ENCODE results near the gene FIBCD1. TPM values are rescaled to one million over a fixed set of nuclear protein-coding genes. Genes with fewer than 3 reads are reported as not detected.

Gene FIBCD1
- total RNA-seq, 1 experiment from 2014 or later, result 7.1 TPM

DNA sequence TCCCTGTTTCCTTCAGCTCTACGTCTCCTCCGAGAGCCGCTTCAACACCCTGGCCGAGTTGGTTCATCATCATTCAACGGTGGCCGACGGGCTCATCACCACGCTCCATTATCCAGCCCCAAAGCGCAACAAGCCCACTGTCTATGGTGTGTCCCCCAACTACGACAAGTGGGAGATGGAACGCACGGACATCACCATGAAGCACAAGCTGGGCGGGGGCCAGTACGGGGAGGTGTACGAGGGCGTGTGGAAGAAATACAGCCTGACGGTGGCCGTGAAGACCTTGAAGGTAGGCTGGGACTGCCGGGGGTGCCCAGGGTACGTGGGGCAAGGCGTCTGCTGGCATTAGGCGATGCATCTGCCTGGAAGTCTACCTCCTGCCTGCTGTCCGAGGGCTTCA, 76.3 kb downstream of the FIBCD1 start:
- Histone ChIP-seq H2BK12ac (ENCODE audit: insufficient read length, low read depth, low read length) (no peak overlapping the region), H2AFZ (ENCODE audit: low read length) (no peak overlapping the region), H2AK5ac (ENCODE audit: insufficient read length, low read length) (no peak overlapping the region), H4K91ac (ENCODE audit: insufficient read length, low read depth, low read length) (no peak overlapping the region), H3K4ac (ENCODE audit: low read depth, low read length) (no peak overlapping the region), H3K79me1 (ENCODE audit: insufficient read depth, low read depth, low read length, poor library complexity, severe bottlenecking) (no peaks in the 10 kb centered on the region), H3K23ac (ENCODE audit: insufficient read length, low read depth, low read length) (no peak overlapping the region), H3K18ac (ENCODE audit: insufficient read length, low read depth, low read length) (no peak overlapping the region), H3K4me1 (ENCODE audit: insufficient read depth, low read length) (0 out of 2 replicates have a peak, but pooled peaks cover 2% of the 10 kb centered on the region), H3K27me3 (ENCODE audit: insufficient read depth, low read length) (no peaks in the 10 kb centered on the region), H4K5ac (ENCODE audit: insufficient read length, low read depth, low read length) (no peak overlapping the region), H4K20me1 (ENCODE audit: control insufficient read depth, insufficient read depth, insufficient read length) (no peaks in the 10 kb centered on the region), H2BK15ac (ENCODE audit: low read depth, low read length) (no peak overlapping the region), H3K4me2 (ENCODE audit: insufficient read depth, insufficient read length, low read length) (no peak overlapping the region), H3K56ac (ENCODE audit: insufficient read length, low read depth, low read length) (no peak overlapping the region), H2BK5ac (ENCODE audit: insufficient read length, low read length) (no peak overlapping the region), H3K9me3 (ENCODE audit: control insufficient read depth, low read depth, low read length) (no peaks in the 10 kb centered on the region), H2BK20ac (ENCODE audit: low read depth, low read length, poor library complexity, severe bottlenecking) (no peak overlapping the region), H3K27ac (ENCODE audit: insufficient read length, low read depth, low read length) (no peak overlapping the region), H3K23me2 (ENCODE audit: insufficient read length, low read depth, low read length, poor library complexity, severe bottlenecking) (no peaks in the 10 kb centered on the region), H3K14ac (ENCODE audit: insufficient read depth, low read length) (no peak overlapping the region), H3K9ac (ENCODE audit: extremely low read depth, insufficient read length, low read length) (no peak overlapping the region), H2BK120ac (ENCODE audit: low read depth, low read length, poor library complexity, severe bottlenecking) (no peak overlapping the region), H3K79me2 (ENCODE audit: insufficient read depth, low read length) (peaks cover 2% of the 10 kb centered on the region), H4K8ac (replicated peaks; ENCODE audit: insufficient read length, low read depth, low read length) (no peak overlapping the region), H3T11ph (ENCODE audit: low read length) (no peak overlapping the region)
- H3K36me3 Mint-ChIP-seq (ENCODE audit: insufficient read depth in 1 of 3, low read depth in 3 of 3), result peaks cover 11 to 38% (median 32%) of the 10 kb centered on the region in 3 experiments; a peak in 6 of 7 replicates
- no peaks in the 10 kb centered on the region for H3K27me3 Mint-ChIP-seq (ENCODE audit: low read depth)
- H3K27ac Mint-ChIP-seq, result peak overlapping the region in 2 of 3 experiments; percentile 66 to 88; a peak in 4 of 7 replicates
- H3K4me1 Mint-ChIP-seq, result peaks cover 10 to 20% of the 10 kb centered on the region in 2 experiments; a peak in 3 of 4 replicates
- no CpG with 5 or more reads among the region's 23 CpGs for WGBS (ENCODE audit: extremely low coverage, insufficient read length, low lambda C conversion rate)
- H3K9me3 Mint-ChIP-seq, result no peaks in the 10 kb centered on the region
- TF ChIP-seq, protein P1, sequence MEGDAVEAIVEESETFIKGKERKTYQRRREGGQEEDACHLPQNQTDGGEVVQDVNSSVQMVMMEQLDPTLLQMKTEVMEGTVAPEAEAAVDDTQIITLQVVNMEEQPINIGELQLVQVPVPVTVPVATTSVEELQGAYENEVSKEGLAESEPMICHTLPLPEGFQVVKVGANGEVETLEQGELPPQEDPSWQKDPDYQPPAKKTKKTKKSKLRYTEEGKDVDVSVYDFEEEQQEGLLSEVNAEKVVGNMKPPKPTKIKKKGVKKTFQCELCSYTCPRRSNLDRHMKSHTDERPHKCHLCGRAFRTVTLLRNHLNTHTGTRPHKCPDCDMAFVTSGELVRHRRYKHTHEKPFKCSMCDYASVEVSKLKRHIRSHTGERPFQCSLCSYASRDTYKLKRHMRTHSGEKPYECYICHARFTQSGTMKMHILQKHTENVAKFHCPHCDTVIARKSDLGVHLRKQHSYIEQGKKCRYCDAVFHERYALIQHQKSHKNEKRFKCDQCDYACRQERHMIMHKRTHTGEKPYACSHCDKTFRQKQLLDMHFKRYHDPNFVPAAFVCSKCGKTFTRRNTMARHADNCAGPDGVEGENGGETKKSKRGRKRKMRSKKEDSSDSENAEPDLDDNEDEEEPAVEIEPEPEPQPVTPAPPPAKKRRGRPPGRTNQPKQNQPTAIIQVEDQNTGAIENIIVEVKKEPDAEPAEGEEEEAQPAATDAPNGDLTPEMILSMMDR (conservative IDR thresholded peaks at IDR 0.05), result no peak
- DNase-seq, result no peak
- H3K4me3 Mint-ChIP-seq, result no peak overlapping the region

Measured in H9 (cell line).